Measurements from ENCODE around the gene PLOD3.

The PLOD3 gene

DNA sequence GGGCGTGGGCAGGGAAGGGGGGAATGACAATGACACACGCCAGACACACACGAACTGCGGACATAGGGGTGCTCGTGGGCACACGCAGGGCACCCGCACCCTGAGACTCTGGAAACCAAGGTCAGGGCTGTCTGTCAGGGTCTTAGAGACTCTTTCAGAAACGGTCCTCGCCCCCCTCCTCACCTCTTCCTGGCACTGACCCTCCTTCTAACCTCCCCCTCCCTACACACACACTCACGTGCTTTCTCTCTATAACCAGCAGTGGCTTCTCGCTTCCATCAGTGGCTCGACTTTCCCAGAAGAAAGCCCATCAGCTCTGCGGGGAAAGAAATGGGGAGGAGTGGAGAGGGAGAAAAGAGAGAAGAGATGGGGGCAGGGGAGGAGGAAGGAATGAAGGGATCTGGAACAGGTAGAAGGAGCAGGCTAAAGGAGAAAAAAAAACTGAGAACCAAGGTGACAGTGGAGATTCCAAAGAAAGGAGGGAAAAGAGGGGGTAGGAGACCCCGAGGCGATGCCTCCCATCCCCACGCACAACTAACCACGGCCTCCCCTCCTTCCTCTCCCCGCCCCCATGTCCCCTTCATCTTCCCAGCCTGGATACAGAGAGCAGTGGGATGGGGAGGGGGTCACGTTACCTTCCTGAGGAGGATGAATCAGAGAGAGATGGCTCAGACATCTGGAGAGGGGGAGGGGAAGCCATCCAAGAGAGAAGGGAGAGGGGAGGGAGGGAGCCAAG, 50.3 kb downstream of the PLOD3 start:
- no peak for DNase-seq (ENCODE audit: low read depth in 1 of 2, low spot score in 1 of 2)

DNA sequence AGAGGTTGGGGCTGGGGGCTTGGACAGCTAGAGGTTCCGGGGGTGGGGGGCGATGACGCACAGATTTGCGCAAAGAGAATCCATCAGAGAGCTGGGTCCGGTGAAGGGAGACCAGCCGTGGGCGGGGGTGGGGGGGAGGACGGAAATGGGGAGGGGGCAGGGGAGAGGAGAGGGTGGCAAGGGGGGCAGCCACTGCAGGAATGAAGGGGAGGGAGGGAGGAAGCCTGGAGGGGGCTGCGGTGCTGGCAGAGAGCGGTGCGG, 50.8 kb downstream of the PLOD3 start:
- no peak for DNase-seq (ENCODE audit: low read depth in 1 of 2, low spot score in 1 of 2)

DNA sequence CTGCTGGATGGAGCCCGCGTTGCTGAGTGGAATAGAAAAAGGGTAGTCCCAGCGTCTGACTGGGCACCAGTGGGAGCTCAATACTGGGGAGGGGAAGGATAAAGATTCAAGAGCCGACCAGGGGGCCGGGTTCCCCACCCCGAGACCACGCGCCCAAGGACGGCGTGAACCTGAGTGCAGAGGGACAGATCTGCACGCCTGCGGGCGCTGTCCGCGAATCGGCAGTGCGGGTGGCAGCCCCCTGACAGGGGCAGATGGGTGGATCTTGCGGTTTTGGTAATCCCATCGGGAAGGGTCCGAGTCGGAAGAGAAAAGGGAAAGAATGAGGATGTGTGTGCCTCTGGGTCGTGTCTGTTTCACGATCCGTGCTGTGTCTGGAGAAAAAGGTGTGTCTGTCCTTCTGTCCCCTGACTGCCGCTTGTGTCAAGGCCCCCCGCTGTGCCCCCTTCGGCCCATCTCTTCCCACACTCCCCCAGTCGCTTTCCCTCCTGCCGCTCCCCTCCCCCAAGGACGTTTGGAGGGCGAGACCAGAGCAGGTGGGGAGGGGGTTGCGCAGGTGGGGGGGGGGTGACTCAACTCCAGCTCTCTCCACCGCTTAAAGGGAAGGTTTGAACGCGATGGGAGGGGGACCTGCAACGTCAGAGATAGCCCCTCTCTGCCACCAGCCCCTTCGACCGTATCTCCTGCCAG, 51.3 kb downstream of the PLOD3 start:
- no peak for DNase-seq (ENCODE audit: low read depth in 1 of 2, low spot score in 1 of 2)

DNA sequence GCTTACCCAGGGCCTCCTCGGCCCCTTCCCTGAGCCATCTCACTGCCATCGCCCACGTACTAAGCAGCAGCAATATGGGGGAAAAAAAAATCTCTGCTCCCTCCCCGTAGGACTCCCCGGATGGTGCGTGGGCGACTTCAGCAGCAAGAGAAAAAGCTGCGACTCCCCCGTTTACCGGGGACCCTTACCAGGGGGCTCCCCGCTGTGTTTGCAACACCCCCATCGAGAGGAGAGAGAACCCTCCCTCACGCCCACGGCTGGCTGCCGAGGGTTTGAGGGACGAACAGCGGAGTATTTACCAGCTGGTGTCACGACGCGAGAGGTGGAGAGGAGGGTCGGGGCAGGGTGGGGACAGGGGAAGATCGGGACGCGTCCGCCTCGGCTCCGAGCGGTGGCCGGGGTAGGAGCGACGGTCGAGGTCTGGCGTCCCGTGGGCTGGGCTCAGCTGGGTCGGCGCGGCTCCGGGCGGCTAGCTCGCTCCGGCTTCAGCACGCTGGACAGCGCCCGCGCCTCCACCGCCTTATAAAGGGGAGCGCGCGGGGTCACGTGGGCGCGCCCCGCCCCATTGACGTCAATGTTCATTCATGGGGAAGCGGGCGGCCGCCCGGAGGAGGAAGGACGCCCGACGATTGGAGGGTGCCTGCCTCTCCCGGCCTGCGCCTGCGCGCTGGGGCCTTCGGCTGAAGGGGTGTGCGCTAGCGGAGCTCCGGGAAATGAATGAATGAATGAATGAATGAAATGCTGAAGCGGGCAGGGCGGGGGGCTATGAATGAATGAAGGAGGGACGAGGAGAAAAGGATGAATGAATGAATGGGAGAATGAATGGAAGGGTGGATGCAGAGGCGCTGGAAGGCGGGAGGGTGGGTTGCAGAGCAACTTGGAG, 52.1 kb downstream of the PLOD3 start, which contains the start of gene VGF:
TSS of gene VGF (minus strand) at position 495 of the 883 bp plus-strand sequence. CDS start 726 bp downstream, outside the sequence.
- peak; percentile 76 to 88 for DNase-seq (ENCODE audit: low read depth in 1 of 2, low spot score in 1 of 2)

DNA sequence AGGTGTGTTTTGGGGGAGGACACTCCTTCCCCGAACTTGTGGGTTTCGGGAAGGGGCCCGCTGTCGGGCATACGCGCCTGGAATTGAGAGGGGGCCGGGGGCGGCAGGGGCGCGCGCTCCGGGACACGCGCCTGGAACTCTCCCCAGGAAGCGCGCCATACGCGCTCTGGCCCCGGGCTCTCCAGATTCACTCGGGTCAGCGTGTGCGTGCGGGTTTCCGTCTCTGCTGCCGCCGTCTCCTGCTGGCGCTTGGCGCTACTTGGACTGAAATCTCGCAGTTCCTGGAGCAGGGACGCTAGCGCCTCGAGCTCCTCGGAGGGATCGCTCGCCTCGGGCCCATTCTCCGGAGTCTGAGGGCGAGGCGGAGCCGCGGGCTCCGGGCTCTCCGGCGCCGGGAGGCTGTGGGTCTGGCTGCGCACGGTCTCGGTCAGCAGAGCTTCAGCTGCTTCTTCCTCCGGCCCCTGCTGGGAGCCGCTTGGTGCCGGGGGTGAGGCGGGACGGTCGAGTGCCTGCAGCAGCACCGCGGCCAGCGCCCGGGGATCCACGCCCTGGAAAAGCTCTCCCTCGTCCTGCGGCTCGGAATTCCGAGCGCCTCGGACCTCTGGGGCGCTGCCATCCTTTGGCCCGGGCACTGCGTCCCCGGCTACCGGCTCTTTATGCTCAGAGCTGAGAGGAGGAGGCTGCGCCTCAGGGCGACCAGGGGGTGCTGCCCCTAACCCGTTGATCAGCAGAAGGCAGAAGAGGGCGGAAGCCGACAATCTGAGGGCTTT, 53.1 kb downstream of the PLOD3 start:
- no peak for DNase-seq (ENCODE audit: low read depth in 1 of 2, low spot score in 1 of 2)

DNA sequence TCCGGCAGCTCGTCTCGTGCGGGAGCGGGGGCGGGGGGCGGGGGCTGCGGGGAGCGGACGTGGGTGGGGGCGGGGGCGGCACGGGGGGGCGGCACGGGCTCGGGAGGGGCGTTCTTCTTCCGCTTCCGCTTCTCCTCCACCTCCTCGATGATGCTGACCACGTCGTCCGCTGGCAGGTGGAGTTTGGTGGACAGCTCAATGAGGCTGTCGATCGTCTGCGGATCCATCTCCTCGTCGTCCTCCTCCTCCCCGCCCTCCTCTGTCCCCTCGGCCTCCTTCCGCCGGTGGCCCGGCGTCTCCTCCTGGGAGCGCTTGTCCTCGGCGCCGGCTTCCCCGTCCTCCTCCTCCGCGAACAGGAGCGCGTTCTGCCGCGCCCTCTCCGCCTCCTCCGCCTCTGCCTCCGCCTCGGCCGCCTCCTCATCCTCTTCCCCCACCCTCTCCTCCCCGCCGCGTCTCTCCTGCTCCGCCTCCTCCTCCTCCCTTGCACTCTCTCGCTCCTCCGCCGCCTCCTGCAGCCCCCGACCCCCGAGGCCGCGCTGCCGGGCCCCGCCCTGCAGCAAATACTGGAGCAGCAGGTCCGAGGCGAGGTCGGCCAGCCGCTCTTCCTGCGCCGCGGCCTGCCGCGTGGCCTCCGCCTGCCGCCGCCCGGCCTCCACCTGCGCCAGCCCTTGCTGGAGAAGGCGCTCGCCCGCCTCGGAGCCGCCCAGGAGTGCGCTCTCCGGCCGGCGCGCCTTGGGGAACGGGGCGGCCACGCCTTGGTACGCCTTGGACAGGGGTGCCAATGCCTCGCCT, 53.9 kb downstream of the PLOD3 start:
- no peak for DNase-seq (ENCODE audit: low read depth in 1 of 2, low spot score in 1 of 2)

DNA sequence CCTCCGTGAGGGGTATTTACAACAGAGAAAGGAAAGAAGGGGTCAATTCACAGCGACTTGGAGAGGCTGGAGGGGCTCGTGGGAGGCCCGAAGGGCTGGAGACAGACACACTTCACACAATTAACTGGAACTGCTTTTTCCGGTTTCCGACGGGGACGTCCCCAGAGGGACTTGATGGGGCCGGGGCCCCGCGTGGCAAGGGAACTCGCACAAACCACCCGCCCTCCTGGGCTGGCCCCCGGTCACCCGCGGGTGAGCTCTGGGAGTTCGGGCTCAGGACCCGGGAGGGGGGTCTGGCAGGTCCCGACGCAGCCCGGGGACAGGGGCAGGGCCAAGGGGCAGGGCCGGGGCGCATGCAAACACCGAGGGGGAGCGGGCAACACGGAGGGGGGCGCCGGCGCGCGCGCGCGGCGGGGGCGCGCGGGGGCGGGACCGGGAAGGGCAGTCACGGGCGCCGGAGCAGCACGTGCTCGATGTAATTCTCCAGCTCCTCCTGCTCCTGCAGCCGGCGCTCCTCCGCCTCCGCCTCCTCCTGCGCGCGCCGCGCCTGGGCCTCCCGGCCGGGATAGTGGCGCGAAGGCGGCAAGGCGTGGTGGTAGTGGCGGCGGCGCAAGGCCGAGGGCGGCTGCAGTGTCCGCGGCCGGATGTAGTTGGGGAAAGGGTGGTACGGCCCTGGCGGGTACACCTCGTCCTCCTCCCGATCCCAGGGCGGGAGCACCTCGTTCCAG, 54.7 kb downstream of the PLOD3 start:
- DNase-seq (ENCODE audit: low read depth in 1 of 2, low spot score in 1 of 2): no peak

DNA sequence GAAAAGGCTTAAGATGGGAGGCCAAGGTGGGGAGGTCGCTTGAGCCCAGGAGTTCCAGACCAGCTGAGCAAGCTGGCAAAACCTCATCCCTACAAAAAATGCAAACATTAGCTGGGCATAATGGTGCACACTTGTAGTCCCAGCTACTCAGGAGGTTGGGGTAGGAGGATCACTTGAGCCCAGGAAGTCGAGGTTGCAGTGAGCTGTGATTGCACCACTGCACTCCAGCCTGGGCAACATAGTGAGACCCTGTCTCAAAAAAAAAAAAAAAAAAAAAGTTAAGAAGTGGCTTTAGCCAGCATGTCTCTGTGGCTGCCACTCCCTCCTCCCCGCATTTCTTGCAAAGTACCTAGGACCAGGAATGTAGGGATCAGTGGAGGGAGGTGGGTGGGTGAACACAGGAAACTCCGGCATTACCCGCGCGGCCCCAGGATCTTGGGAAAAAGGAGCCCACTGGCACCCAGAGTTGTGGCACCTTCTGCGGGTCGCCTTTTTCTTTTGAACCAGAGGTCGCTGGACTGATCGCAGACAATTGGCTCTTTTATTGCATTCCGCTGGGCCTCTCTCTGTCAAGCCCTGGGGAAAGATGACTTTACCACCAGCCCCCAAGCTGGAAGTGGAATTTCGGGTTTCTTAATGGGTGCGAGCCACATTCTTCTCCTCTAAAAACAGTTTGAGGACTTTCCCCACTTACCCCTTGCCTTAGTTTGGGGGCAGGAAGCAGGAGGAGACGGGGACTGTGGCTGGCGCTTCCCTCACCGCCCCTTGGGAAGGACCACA, 55.5 kb downstream of the PLOD3 start:
- no peak for DNase-seq (ENCODE audit: low read depth in 1 of 2, low spot score in 1 of 2)

DNA sequence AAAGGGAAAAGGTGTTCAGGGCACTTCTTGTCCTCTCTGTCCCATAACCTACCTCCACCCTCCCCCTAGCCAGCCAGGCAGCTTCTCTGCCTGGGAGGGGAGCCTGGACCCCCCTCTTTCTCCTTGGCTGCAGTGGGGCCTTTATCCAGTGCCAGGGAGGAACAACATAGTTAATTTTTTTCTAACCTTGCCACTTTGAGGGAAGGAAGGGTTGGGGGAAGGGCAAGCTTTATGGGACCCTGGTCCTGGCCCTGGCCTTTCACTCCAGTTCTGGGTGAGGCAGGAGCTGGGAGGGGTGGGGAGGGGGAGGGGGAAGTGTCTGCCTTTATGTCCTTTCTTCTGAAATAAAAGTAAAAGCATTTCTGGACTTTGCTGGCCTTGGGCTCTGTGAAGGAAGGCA, 56.5 kb downstream of the PLOD3 start:
- DNase-seq (ENCODE audit: low read depth in 1 of 2, low spot score in 1 of 2): no peak

DNA sequence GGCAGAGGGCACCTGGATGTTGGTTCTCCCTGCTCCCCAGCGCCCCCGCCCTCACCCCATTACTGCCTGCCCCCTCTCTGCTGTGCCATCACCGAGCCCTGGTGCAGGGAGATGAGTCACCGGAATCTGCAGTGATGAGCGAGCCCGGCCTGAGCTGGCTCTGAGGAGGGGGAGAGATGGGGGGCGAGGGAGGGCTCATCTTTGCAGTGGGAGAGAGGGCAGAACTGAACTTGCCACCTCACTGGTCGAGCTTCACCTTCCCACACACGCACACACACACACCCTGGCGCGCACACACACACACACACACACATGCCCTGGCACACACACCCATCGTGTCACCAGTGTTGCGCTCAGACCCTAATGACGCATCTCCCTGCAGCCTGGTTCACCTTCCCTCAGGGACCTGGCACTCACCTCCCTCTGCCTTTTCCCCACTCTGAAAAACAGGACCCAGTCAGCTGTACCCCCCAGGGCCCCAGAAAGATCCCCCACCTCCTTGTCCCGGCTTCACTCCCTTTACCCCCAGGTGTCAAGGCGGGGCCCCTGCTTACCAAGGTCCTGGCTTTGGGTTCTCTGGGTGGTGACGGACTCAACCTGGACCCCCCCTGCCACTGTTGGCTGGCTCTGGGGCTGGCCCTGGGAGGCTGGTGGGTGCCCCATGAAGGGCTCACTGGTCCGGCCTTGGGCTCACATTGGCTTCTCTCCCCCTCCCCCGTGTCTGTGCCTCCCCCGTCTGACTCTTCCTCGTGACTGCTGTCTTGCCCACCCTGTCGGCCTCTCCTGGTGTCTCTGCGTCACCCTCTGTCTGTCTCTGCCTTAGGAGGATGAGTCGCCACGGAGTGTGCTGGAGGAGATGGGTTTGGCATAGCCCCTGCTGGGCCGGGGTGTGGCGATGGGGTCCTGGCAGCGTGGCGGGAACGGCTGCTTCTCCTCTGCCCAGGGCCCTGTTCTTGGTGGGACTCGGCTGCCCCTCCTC, 57.4 kb downstream of the PLOD3 start:
- DNase-seq (ENCODE audit: low read depth in 1 of 2, low spot score in 1 of 2): no peak

DNA sequence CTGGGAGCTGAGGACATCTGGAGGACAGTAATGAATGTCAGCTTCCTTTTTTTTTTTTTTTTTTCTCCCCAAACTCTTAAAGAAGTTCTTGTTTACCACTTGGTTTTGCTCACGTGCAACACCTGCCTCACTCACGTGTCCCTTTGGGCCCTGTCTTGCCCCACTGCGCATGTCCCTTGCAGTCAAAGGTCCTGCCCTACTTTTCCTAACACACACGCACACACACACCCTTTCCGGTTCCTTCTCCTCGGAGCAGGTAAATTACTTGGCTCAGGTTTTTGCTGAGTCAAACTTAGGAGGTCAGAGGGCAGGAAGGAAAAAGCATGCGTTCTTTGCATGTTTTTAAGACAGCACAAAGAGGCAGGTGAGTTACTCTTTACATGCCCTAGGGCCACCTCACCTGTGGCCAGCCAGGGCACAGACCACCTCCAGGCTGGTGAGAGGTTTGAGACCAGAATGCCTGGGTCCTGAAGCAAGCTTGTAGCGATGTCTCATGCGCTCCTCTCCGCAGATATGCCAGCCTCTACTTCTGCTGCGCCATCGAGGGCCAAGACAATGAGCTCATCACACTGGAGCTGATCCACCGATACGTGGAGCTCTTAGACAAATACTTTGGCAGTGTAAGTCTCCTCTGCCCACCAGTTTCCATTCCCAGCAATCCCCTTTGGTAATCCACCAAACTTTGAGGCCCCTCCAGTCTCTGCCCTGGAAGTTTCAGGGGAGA, 60.4 kb downstream of the PLOD3 start:
- no peak for DNase-seq (ENCODE audit: low read depth in 1 of 2, low spot score in 1 of 2)

DNA sequence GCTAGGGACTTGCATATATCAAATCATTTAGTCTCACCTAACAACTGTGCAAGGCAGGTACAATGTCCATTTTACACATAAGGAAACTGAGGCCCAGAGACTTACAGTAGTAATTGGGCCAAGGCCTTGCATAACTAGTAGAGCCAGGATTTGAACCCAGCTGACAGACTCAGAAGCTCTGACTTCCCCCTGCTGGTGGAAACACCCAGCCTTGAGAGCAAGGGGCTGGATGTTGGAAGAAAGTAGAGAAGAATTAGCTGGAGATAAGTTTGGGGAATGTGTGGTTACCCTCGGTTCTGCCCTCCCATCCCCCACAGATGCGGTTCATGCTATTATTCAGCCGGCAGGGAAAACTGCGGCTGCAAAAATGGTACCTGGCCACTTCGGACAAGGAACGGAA, 61.1 kb downstream of the PLOD3 start:
- DNase-seq (ENCODE audit: low read depth in 1 of 2, low spot score in 1 of 2): no peak
